Endothelial cell of coronary artery (primary cell): ENCODE results near the gene CDCA7. TPM values are rescaled to one million over a fixed set of nuclear protein-coding genes. Genes with fewer than 3 reads are reported as not detected.

ENCODE experiments used
- total RNA-seq: library from RNA; depleted of rRNA; stranded (reverse); fragments of >200 nt; gene quantifications from 2 replicates; pipeline ENCODE4 v1.2.3, GENCODE V29; 2014

Gene CDCA7
- 5.7 and 7.1 TPM in 2 replicates for total RNA-seq

GRCh38 chr2:173354582-173355131 lies at the start of gene CDCA7:
Gene CDCA7 (plus strand): TSS chr2:173354872. CDS start chr2:173354964, 92 bp downstream.

